Lower leg skin (tissue), 3 donors: ENCODE results near the gene ANXA1.

Source experiments
- CTCF ChIP-seq, 3 donors: fragments of 450-650 bp; IDR thresholded peaks; one replicate each; pipeline ENCODE4 v1.5.1; 2016; ENCODE audit warnings: antibody characterized with exemption in 3 of 3, mild to moderate bottlenecking in 3 of 3, moderate library complexity in 2 of 3
- POLR2A ChIP-seq, 2 donors: fragments of 450-650 bp; IDR thresholded peaks; one replicate each; pipeline ENCODE4 v1.6.1; 2016 to 2017; ENCODE audit warnings: antibody characterized with exemption in 2 of 2, mild to moderate bottlenecking in 1 of 2, moderate library complexity in 1 of 2

DNA sequence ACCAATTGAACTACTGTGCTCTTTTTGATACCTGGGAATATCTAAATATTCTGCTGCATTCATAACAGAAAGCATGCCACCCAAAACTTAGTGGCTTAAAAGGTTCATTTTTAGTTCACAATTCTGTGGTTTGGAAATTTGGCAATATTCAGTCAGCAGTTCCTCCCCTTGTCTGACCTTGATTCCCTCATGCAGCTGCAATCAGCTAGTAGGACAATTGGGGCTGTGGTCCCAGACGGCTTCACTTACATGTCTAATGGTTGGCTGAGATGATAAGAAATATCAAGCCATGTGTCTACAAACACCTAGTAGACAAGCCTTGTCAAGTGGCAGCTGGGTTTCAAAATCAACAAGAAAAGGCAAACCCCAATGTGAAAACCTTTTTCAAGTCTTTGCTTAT lies 51.3 kb downstream of the ANXA1 start:
- no peak for TF ChIP-seq CTCF (IDR thresholded peaks at IDR 0.05)
- TF ChIP-seq POLR2A (IDR thresholded peaks at IDR 0.05) = no peak
